ENCODE data around the gene MARK3.

MARK3 gene

GRCh38 chr14:103443111-103443510 is 57.9 kb downstream of the MARK3 start:
- no peak for DNase-seq

DNA sequence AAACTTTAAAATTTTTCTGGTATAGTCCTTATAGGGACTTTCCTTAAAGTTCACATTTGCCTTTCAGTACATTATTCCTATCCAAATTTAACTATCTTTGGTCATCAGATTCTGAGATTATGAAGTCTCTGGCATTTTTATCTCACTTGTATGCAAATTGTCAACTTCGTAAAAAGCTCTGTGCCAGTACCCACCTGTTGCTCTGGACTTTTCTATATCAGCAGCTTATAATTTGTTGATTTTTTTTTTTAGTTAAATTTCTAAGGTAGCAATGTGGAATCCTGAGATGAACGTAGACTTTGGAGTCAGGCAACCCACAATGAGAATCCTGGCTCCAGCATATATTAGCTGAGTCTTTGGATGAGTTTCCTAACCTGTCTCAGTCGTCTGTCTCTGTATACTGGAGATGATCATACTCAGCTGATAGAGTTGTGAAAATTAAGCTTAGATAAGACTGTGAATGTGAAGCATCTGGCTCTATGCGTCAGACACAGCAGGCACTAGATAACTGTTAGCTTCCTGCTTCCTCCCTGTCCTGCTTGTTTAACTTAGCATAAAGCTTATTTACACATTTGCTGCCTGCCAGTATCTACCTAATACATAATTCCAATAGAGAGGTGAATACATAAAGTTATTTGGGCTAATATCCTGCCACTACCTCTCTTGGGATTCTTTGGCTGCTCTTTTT is 59.8 kb downstream of the MARK3 start:
- no peak for DNase-seq

DNA sequence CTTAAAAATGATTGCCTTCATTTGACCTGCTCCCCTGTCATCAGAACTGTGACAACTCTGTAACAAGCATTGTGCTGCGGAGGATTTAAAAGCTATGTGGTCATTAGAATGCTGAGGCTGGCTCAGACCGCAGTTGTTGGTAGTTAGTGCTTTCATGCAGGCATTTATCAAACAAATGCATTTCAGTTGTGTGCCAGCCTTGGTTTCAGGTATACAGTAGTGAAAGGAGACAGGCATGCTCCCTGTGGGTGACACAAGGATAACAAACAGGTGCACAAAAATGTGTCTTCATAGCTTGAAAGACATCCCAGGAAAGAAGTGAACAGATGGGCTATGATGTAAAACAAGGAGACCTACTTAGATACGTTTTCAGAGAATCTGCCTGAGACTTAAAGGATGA is 60.6 kb downstream of the MARK3 start:
- no peak for DNase-seq

DNA sequence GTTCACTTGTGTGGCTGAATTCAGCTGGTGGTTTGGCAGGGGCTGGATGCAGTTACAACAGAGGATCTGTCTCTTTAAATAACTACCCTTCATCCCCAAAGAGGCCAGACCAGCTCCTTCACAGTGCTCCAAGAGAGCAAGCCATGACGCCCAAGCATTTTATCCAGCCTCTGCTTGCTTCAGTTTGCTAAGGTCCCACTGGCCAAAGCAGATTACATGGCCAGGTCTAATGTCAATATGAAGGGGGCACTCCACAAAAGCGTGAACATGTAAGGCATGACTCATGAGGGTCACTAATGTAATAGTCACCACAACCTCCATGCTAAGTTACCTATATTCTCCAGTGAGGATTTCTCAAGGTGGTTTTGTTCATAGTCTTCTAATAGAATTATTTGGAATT is 62.9 kb downstream of the MARK3 start:
- no peak for DNase-seq

DNA sequence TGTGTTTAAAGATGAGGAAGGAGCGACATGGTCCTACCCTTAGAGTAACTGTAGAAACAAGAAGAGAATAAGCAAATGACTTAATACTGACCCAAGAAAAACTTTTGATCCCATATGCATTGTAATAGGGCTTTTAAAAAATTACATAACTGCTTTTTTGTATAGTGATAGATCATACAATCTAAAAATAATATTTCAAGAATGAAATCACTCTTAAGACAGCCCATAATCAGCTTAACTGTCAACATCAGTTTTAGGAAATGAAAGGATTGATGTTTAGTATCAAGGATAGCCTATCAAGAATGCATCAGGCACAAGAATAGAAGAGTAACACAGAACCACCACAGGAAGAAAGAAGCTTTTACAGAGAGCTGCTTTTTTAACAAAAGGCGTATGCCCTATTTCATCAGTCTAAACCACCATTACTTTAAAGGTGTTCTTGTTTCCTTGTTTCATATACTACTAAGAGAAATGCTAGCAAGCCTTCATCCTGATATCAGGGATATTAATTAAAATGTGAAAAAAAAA is 64.5 kb downstream of the MARK3 start:
- no peak for DNase-seq

- DNase-seq, result no peak
Measured at GRCh38 chr14:103450416-103450815, 65.2 kb downstream of the MARK3 start.

- no peak for DNase-seq
Measured at GRCh38 chr14:103451401-103451800, 66.2 kb downstream of the MARK3 start.

DNA sequence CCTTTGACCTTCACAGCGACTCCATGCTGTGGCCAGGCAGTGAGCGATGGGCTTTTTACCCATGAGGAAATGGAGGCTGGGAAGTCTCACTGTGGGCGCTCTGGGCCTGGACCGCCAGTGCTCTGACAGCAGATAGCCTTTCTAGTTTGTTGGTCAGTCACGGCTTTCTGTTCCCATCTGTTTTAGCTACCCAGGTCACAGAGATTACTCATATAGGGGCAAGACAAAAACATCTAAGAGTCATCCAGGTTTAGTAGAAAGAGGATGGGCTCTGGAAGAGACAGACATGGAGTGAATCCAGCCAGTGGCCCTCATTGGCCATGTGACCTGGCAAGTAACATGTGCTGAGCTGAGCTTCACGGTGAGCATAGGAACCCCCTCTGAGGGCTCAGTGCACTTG is 68.6 kb downstream of the MARK3 start:
- DNase-seq, result no peak

DNA sequence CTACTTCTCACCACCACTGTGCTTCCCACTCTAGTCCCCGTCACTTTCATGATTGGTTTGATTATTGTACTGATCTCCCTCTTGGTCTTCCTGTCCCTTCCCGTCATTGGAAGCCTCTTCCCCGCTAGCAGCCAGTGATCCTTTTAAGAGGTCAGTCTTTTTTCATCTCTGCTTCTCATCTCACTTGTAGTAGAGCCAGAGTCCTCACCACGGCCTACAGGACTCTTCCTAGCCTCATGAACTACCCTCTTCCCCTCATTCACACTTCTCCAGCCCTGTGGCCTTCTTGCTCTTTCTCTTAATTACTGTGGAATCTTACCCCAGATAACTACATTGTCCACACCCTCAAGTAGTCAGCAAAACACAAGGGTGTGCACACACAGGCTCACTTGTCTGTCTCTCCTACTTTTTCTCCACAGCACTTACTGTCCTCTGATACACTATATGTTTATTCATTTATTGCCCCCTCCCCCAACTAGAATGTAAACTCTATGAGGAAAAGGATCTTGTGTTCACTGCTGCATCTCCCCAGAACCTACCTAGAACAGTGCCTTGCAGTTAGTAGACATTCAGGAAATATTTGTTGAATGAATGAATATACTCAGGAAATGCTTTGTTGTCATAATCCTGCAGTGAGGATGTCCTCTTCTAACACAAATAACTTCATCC is 71.1 kb downstream of the MARK3 start:
- no peak for DNase-seq

- DNase-seq, result no peak
Measured at GRCh38 chr14:103460415-103460814, 75.2 kb downstream of the MARK3 start.

DNA sequence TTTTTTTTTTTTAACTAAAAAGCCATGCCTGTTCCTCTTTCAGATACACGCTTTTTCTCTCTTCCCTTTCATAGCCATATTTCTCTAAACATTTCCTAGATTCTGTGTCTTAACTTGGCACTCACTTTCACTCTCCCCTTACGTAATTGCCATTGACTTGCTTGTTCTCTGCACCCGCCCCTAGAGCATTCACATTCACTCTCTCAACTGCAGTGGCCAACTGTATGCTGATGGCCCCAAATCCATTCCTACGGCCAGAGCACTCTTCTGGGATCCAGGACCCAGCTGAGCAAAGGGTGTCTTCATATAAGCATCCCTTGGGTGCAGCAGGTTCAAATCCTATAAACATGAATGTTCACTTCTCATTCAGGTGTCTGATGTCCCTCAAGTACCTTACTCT is 77.9 kb downstream of the MARK3 start:
- no peak for DNase-seq

DNA sequence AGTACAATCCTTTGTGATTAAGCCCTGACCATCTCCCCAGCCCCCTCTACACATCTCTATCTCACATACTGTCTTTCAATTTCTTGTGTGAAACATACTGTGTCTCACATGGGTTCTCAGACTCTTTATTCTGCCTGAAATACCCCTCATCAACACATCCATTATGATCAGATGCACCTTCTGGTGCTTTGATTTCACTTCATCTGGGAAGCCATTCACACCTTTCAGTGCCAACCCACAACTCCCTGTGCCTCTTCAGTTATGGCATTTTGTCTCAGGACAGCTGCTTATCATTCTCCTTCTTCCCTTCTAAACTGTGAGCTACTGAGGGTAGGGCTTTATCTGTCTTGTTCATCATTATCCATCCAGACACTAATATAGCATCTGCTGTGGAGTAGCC is 78.6 kb downstream of the MARK3 start:
- no peak for DNase-seq

DNA sequence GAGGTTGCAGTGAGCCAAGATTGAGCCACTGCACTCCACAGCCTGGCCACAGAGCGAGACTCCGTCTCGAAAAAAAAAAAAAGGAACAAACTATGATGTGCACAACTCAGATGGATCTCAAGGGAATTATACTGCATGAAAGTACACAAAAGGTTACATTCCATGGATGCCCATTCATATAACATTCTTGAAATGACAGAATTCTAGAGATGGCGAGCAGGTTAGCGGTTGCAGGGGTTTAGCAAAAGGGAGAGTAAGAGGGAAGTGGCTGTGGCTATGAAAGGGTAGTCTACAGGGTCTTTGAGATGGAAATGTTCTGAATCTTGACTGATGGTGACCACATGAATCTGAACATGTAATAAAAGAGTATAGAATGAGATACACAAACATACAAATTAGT is 87.7 kb downstream of the MARK3 start:
- DNase-seq, result no peak

DNA sequence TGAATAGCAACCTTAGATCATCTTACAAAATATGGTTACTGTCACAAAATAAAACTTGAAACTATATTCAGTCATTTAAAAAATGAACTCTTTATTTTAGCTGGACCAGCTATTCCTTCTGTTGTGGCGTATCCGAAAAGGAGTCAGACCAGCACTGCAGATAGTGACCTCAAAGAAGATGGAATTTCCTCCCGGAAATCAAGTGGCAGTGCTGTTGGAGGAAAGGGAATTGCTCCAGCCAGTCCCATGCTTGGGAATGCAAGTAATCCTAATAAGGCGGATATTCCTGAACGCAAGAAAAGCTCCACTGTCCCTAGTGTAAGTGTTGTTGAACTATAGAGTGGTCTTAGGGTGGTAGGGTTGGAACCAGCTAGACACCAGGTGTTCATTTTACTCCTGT is 89.7 kb downstream of the MARK3 start:
- no peak for DNase-seq

DNA sequence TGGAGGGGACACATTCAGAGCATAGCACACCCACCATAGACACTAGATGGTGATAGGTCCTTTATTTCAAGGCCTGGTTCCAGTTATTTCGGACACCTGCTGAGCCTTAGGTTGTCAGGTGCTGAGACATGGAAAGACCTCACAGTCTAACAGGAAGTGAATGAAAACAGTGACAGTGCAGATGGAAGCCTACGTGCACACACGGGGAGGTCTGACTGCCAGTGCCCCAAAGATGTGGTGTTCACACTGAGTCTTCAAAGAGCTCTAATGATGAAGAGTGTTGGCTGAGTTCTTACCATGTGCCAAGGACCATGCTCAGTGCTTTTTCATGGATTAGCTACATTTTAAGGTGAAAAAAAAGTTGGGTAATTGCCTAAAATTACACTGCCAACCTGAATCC is 90.8 kb downstream of the MARK3 start:
- no peak for DNase-seq

DNA sequence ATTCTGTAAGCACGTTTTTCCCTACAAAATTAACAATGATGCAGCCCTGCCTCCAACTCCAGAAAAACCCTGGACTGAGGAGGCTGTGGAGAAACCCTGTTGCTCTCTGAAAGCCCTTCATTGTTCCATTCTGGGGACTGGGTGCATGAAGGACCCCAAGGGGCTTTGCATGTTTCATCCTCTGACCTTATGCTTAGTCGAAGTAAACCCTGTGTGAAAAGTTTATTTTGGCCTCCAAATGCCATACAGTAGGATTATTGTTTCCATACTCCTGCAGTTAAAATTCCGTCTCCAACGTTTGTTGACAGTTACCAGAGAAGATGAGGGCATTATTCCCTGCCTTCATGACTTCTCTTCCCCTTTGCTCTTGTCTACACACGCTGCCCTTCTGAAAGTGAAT is 91.4 kb downstream of the MARK3 start:
- no peak for DNase-seq

- no peak for DNase-seq
Measured at GRCh38 chr14:103480595-103480994, 95.4 kb downstream of the MARK3 start.

DNA sequence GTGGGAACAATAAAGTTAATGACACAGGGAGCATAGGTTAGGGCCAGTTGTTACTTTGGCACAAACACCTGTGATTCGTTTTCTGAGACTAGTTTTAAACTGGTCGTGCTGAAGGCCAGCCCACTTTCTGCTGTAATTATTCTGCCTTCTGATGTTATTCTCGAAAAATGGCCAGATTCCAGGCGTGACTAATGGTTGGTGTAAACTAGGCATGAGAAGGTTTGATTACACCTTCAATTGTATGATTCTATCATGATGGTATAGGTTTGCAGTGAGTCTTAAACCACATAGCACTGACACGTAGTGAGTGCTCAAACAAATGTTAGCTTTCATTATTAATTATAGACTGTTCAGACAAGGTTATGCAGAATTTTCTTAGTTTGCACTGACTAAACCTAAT is 98.4 kb downstream of the MARK3 start:
- no peak for DNase-seq

DNA sequence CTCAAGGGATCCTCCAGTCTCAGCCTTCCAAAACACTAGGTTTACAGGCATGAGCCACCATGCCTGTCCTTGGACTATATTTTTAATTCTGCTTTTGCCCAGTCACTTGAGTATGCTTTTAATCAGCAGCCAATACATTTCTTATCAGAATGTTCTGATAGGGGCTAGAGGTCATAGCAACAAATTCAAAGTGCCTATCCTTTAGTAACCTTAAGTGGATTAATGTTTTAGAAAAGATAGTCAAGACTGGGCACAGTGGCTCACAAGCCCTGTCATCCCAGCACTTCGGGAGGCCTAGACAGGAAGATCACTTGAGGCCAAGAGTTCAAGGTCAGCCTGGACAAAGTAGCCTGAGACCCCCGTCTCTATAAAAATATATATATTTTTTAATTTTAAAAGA is 100.3 kb downstream of the MARK3 start:
- no peak for DNase-seq

- DNase-seq, result no peak
Measured at GRCh38 chr14:103488071-103488470, 102.9 kb downstream of the MARK3 start.

- DNase-seq, result no peak
Measured at GRCh38 chr14:103488960-103489359, 103.7 kb downstream of the MARK3 start.

DNA sequence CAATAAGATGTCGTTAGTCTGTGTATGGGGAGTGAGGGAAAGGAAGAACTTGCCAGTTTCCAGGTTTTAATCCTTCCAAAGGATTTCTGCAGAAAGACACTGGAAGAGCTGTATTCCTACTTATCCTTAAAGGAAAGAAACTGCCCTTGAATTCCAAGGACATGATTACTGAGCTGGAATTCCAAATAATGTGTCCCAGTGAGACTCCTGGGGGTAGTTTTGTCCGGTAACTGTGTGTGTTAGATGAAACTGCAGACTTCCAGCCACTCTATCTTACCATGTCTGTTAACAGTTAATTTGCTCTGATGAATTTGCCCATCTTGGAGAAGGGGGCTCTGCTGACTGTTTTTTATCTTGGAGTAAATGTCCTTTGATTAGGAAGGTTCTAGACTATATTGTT is 104.4 kb downstream of the MARK3 start:
- no peak for DNase-seq

DNA sequence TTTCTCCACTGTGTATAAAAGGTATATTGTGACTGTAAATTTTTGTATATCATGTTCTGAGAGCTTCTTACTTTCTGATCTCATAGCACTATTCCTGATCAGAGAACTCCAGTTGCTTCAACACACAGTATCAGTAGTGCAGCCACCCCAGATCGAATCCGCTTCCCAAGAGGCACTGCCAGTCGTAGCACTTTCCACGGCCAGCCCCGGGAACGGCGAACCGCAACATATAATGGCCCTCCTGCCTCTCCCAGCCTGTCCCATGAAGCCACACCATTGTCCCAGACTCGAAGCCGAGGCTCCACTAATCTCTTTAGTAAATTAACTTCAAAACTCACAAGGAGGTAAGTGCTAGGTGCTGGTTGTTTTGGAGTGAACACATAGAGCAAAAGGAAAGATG is 106.5 kb downstream of the MARK3 start:
- no peak for DNase-seq

DNA sequence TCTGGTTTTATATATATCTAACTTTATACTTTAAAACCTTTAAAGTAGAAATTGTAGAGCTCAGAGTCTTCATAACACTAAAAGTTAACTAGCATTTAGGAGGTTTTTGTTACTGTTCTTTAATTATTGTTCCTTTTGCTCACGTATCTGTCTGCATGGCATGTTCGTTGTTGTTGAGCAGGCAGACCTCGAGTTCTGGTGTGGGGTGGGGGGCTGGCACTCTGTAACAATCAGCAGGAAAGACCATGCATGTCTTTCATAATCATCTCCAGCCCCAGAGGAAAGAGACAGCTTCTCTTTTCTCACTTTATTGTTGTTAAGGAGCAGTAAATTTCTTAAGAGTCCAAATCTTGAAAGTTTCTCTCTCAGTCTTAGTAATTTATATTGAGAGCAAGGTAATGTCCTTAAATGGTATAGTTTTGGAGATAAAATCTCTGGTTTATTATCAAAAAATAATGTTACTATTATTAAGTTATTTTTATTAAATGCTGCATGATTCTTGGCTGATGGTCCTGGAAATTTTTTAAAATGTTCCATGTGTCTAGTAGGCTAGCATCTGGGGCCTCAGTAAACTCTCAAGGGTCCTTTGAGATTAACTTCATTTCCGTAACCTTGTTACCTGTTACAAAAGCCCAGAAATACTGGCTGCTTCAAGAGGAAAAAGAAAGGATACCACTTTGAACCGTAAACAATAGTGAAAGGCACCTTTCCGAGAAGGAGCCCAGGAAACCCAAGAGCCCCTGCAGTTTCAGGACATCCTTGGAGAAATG is 107.1 kb downstream of the MARK3 start:
- DNase-seq, result no peak
